NCI-H128 (cell line): Measurements from ENCODE around the gene SLC22A13.
"Not testable (repeated sequence)": the region's sequence is repeated elsewhere in the genome, so short reads cannot be mapped to it uniquely, and the experiment has no call there.

Experiments
- DNase-seq: peaks from one replicate; lab custom pipeline; 2025; ENCODE audit not compliant: unreplicated experiment; lab: John Stamatoyannopoulos, UW

SLC22A13 gene

DNA sequence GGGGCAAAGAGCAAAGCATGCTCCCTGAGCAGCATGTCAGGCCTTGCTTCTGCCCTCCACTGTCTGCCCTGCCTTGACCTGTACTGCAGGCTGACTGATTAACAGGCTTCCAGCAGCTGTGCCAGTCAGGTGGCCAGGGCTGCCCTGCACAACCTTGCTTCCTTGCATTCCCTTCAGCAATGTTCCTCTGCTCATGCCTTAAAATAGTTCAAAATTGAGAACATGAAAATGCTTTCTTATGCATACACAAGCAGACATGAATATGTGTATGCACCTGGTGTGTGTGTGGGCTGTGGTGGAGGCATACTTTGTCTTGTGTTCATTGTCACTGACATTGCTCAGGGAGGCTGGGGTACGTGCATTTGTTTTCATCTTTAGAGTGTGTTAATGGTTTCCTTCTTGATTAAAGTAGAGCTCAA is 1.2 kb upstream of the SLC22A13 start:
- DNase-seq = no peak

DNA sequence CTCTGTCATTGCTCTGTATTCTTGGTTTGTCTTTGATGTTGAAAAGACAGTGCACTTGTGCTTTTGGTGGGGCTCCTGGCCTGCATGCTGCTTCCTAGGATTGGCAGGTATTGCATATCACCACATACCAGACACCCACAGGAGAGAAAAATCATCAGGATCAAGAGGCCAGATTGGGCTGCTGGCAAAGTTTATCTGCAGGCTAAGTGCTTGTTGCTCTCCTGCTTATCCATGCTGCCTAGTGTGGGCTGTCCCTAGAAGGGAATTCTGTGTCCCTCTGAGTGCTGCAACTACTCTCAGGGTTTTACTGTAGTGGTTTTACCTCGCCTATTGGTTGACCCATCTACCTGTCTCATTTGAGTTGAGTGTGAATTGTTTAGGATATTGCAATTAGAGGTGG is 833 bp upstream of the SLC22A13 start:
- DNase-seq = no peak

GRCh38 chr3:38266810-38267209 is 1.2 kb downstream of the SLC22A13 start:
- DNase-seq = no peak

GRCh38 chr3:38267662-38268061 is 2.0 kb downstream of the SLC22A13 start:
- no peak for DNase-seq

DNA sequence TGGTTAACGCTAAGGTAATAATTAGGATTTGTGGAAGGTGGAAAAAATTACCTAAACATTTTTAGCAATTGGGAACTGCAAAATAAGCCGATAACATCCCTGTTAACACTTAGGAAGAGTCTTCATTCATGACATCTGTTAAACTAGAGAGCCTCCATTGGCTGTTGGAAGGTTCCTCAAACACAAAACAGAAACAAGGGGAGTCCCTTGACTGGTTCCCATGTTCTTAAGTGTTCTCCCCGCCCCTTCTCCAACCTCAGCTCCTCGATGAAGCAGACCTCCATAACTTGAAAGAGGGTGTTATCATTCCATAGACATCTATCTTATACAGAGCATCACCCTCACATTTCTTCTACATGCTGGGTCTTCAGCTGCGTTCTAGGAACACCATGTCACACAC is 2.5 kb downstream of the SLC22A13 start:
- no peak for DNase-seq

GRCh38 chr3:38268522-38268921 is 2.9 kb downstream of the SLC22A13 start:
- no peak for DNase-seq

- DNase-seq = no peak
Measured at GRCh38 chr3:38270606-38271005, 5.0 kb downstream of the SLC22A13 start.

- no peak for DNase-seq
Measured at GRCh38 chr3:38271553-38271952, 5.9 kb downstream of the SLC22A13 start.

DNA sequence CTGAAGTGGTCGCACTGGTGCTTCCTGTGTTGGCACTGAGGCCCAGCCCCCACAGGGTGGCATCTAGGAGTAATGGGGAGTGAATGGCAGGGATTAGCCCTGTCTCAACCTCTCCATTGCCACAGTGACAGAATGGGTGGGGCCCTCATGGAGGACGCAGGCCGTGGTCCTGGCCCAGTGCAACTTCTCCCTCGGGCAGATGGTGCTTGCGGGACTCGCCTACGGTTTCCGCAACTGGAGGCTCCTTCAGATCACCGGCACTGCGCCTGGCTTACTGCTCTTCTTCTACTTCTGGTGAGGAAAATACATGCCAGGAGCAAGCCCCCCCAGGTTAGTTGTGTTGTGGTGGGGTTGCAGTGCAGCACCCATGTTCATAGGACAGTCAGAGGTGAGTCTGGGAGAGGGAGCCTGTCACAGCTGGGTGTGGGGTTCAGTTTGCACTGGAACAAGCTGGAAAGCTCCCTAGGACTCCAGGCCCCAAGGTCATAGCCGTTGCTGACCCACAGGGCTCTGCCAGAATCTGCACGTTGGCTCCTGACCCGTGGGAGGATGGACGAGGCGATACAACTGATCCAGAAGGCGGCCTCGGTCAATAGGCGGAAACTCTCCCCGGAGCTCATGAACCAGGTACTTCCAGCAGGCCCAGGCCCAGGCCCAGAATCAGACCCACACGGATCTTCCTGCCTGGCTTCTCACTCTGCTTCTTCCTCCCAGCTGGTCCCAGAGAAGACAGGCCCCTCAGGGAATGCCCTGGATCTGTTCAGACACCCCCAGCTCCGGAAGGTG is 9.4 kb downstream of the SLC22A13 start:
- no peak for DNase-seq

- no peak for DNase-seq
Measured at GRCh38 chr3:38275658-38276057, 10.0 kb downstream of the SLC22A13 start.

DNA sequence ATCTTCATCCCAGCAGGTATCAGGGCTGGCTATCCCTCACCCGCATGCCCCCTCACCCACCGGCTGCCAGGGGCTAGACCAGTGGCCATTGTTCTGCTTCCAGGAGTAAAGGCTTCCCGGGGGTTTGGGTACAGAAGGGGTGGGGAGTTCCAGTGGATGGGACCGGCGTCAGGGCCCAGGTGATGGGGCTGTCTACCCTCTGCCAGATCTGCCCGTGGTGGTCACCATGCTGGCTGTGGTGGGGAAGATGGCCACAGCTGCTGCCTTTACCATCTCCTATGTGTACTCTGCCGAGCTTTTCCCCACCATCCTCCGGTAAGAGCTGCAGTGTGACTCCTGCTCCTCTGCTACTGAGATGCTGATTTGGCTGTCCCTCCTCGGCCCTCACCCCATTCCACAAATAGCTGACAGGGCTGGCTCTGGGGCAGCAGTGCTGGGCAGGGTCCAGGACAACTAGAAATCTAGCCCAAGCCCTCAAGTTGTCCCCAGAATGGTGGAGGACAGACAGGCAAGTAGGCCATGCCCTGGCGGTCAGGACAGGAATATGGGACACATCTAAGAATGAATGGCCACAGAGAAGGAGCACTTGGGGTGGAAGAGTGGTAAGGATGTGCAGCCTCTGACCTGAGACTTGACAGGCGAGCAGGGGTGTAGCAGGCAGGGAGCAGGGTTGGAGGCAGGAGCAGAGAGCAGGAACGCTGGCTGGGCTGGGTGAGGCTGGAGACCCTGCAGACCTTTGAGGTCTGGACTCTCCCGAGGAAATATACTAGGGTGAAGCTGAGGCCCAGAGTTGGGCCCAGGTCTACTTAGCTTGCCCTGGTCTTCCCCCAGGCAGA is 10.7 kb downstream of the SLC22A13 start:
- no peak for DNase-seq

- no peak for DNase-seq
Measured at GRCh38 chr3:38276917-38277630, 11.5 kb downstream of the SLC22A13 start.

GRCh38 chr3:38278841-38279240 is 13.2 kb downstream of the SLC22A13 start:
- no peak for DNase-seq

GRCh38 chr3:38281895-38282686 is 16.5 kb downstream of the SLC22A13 start, which contains the start of gene SLC22A14:
Gene SLC22A14 (plus strand): TSS chr3:38282294. CDS start chr3:38306027, 23,733 bp downstream.
- DNase-seq = no peak

- DNase-seq = no peak
Measured at GRCh38 chr3:38283810-38284755, 18.5 kb downstream of the SLC22A13 start.

DNA sequence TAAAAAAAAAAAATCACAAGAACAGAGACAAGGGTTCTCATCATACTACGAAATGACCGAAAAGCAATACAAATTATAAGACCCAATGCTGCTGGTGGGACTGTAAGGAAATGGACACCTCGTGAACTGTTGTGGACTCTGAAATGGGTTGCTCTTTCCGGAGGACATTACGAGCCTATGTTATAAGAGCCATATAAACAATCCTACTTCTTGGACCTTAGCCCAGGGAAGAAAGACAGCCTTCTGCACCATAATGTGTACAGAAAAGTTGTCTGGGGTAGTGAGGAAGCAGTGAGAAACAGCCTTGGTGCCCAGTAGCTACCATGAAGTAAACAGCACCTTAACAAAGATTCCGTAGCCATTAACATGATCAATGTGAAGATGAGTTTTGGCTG is 19.1 kb downstream of the SLC22A13 start:
- no peak for DNase-seq

- not testable (repeated sequence) for DNase-seq
Measured at GRCh38 chr3:38289286-38290217, 23.9 kb downstream of the SLC22A13 start.

DNA sequence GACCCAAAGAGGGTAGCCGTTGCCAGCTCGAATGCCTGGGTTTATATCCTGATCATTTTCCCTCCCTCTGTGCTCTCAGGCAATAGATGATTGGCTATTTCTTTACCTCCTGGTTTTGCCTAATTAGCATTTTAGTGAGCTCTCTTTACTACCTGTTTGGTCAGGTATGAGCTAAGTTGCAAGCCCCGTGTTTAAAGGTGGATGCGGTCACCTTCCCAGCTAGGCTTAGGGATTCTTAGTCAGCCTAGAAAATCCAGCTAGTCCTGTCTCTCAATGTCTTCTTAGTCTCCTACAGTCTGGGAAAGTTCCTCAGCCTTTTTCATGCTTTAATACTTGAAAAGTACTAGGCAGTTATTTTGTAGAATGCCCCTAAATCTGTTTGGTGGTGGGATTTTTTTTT is 31.4 kb downstream of the SLC22A13 start:
- not testable (repeated sequence) for DNase-seq
